KBM-7 (cell line): Measurements from ENCODE around the gene SPON1.
"Not testable (repeated sequence)": the region's sequence is repeated elsewhere in the genome, so short reads cannot be mapped to it uniquely, and the experiment has no call there.

ENCODE experiments used
- DNase-seq: peaks from one replicate; pipeline ENCODE4 v3.0.0-alpha.2; 2015
- in situ Hi-C: fragments of 300-500 bp; cut with MboI; formaldehyde crosslinking; loops from 2 replicates; pipeline ENCODE4 v1.14.3; 2020; ENCODE audit warnings: low sequenced_read_pairs, low pct_unique_long_range_greater_than_20kb, mixed read lengths

SPON1 gene

GRCh38 chr11:14065141-14065540 is 102.6 kb downstream of the SPON1 start:
- in situ Hi-C loops = no loop called here
- no peak for DNase-seq

GRCh38 chr11:14065681-14066080 is 103.2 kb downstream of the SPON1 start:
- no peak for DNase-seq
- in situ Hi-C loops = no loop called here

- DNase-seq = no peak
- in situ Hi-C loops = no loop called here
Observed at GRCh38 chr11:14067686-14068085, 105.2 kb downstream of the SPON1 start.

GRCh38 chr11:14070896-14071295 is 108.4 kb downstream of the SPON1 start:
- DNase-seq = no peak
- in situ Hi-C loops = no loop called here

- in situ Hi-C loops = no loop called here
- DNase-seq = no peak
Observed at GRCh38 chr11:14073849-14074476, 111.4 kb downstream of the SPON1 start.

GRCh38 chr11:14075118-14076078 is 112.9 kb downstream of the SPON1 start:
- in situ Hi-C loops = no loop called here
- DNase-seq = no peak

GRCh38 chr11:14079011-14079410 is 116.5 kb downstream of the SPON1 start:
- DNase-seq = no peak
- in situ Hi-C loops = no loop called here

- in situ Hi-C loops = no loop called here
- DNase-seq = no peak
Observed at GRCh38 chr11:14079797-14080196, 117.3 kb downstream of the SPON1 start.

- DNase-seq = no peak
- in situ Hi-C loops = no loop called here
Observed at GRCh38 chr11:14081581-14082231, 119.2 kb downstream of the SPON1 start.

GRCh38 chr11:14082338-14082737 is 119.8 kb downstream of the SPON1 start:
- in situ Hi-C loops = no loop called here
- no peak for DNase-seq

- DNase-seq, in situ Hi-C loops: not testable (repeated sequence)
Observed at GRCh38 chr11:14088861-14089260, 126.3 kb downstream of the SPON1 start.

GRCh38 chr11:14089690-14090462 is 127.4 kb downstream of the SPON1 start:
- no peak for DNase-seq
- in situ Hi-C loops = no loop called here

GRCh38 chr11:14090631-14091030 is 128.1 kb downstream of the SPON1 start:
- in situ Hi-C loops, DNase-seq: not testable (repeated sequence)

- in situ Hi-C loops = no loop called here
- DNase-seq = no peak
Observed at GRCh38 chr11:14093065-14093464, 130.5 kb downstream of the SPON1 start.

- no peak for DNase-seq
- in situ Hi-C loops = no loop called here
Observed at GRCh38 chr11:14094481-14095037, 132.0 kb downstream of the SPON1 start.

GRCh38 chr11:14095882-14096281 is 133.4 kb downstream of the SPON1 start:
- in situ Hi-C loops = no loop called here
- DNase-seq = no peak

GRCh38 chr11:14096606-14097005 is 134.1 kb downstream of the SPON1 start:
- DNase-seq = no peak
- in situ Hi-C loops = no loop called here

- in situ Hi-C loops = no loop called here
- no peak for DNase-seq
Observed at GRCh38 chr11:14101388-14101787, 138.9 kb downstream of the SPON1 start.

- DNase-seq = no peak
- in situ Hi-C loops = no loop called here
Observed at GRCh38 chr11:14102766-14103165, 140.2 kb downstream of the SPON1 start.
